Smooth muscle cell (in vitro differentiated cells): ENCODE data around the gene SSH2. TPM values are rescaled to one million over a fixed set of nuclear protein-coding genes. Genes with fewer than 3 reads are reported as not detected.
A peak's percentile ranks its signal among the peaks of the same experiment; 100 is the strongest.
"Not testable (repeated sequence)": the region's sequence is repeated elsewhere in the genome, so short reads cannot be mapped to it uniquely, and the experiment has no call there.

Experiments
- DNase-seq: peaks from one replicate; lab custom pipeline; 2025; ENCODE audit not compliant: unreplicated experiment; lab: John Stamatoyannopoulos, UW
- H2AFZ ChIP-seq: fragments of 200-600 bp; sonication (generic); 2 replicates; pipeline ENCODE4 v1.6.0; 2016; ENCODE audit warnings: antibody characterized with exemption, low read depth, mild to moderate bottlenecking
- H3F3A ChIP-seq: fragments of 200-600 bp; sonication (generic); 2 replicates; pipeline ENCODE4 v1.6.0; 2017; ENCODE audit warnings: antibody characterized with exemption, low read depth
- H3K27ac ChIP-seq: fragments of 200-600 bp; sonication (generic); 2 replicates; pipeline ENCODE4 v1.5.1; 2016; ENCODE audit warnings: low read depth, mild to moderate bottlenecking
- H3K27me3 ChIP-seq: fragments of 200-600 bp; sonication (generic); 2 replicates; pipeline ENCODE4 v1.6.1; 2016; ENCODE audit warnings: low read depth, mild to moderate bottlenecking
- H3K36me3 ChIP-seq: fragments of 200-600 bp; sonication (generic); 2 replicates; pipeline ENCODE4 v1.5.1; 2016; ENCODE audit warnings: low read depth
- H3K4me1 ChIP-seq: fragments of 200-600 bp; sonication (generic); 2 replicates; pipeline ENCODE4 v1.5.1; 2016; ENCODE audit warnings: low read depth
- H3K4me2 ChIP-seq: fragments of 200-600 bp; sonication (generic); 2 replicates; pipeline ENCODE4 v1.6.0; 2016; ENCODE audit warnings: mild to moderate bottlenecking
- H3K4me3 ChIP-seq: fragments of 200-600 bp; sonication (generic); 2 replicates; pipeline ENCODE4 v1.5.1; 2016; ENCODE audit warnings: mild to moderate bottlenecking
- H3K79me2 ChIP-seq: fragments of 200-600 bp; sonication (generic); 2 replicates; pipeline ENCODE4 v1.6.0; 2016; ENCODE audit warnings: low read depth, mild to moderate bottlenecking
- H3K9ac ChIP-seq: fragments of 200-600 bp; sonication (generic); 2 replicates; pipeline ENCODE4 v1.6.0; 2016; ENCODE audit warnings: low read depth
- H3K9me3 ChIP-seq: fragments of 200-600 bp; sonication (generic); replicated peaks from 2 replicates; pipeline ENCODE4 v1.5.1; 2016; ENCODE audit warnings: low read depth
- H4K20me1 ChIP-seq: fragments of 200-600 bp; sonication (generic); 2 replicates; pipeline ENCODE4 v1.6.0; 2016; ENCODE audit warnings: low read depth
- CTCF ChIP-seq: fragments of 200-600 bp; sonication (generic); IDR thresholded peaks from 2 replicates; pipeline ENCODE4 v1.5.1; 2017; ENCODE audit warnings: borderline replicate concordance, mild to moderate bottlenecking, antibody characterized with exemption; ENCODE audit not compliant: insufficient read depth, poor library complexity, severe bottlenecking
- WGBS: methylation state at CpG from one replicate; pipeline ENCODE4 v1.1.7; 2016; ENCODE audit warnings: low lambda C conversion rate; 5-methylcytosine and 5-hydroxymethylcytosine counted together
- polyA plus RNA-seq: library from polyadenylated mRNA; unstranded; fragments of >200 nt; fragmentation: Nextera tagmentation; extraction: Ambion mirVana; gene quantifications from 2 replicates; pipeline ENCODE4 v1.2.1, GENCODE V29; 2016
- total RNA-seq: library from RNA; depleted of rRNA; stranded (reverse); fragments of >200 nt; gene quantifications from 2 replicates; pipeline ENCODE4 v1.2.3, GENCODE V29; 2014

The SSH2 gene
- total and polyA plus RNA-seq, 2 experiments from 2014 or later, result 9.7 to 10.4 TPM

DNA sequence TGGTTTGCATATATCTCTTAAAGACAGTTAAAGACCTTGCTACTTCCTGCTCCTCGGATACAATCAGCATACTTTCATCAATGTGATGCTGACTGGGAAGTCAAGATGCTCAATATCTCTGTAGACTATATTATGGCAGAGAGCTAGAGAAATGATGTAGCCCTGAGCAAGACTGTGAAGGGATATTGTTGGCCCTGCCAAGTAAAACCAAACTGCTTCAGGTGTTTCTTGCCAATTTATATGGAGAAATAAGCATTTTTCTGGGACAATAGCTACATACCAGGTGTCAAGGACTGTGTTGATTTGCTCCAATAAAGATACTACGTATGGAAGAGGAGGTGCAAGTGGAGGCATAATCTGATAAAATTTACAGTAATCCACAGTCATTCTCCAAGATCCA lies 6.7 kb upstream of the SSH2 start:
- Histone ChIP-seq H3K27me3 (no peaks in the 10 kb centered on the region), H3F3A (no peaks in the 10 kb centered on the region), H3K9ac (no peak overlapping the region), H2AFZ (no peak overlapping the region), H3K4me2 (no peak overlapping the region), H3K79me2 (no peaks in the 10 kb centered on the region), H3K4me3 (no peak overlapping the region), H3K9me3 (no peaks in the 10 kb centered on the region), H3K4me1 (no peaks in the 10 kb centered on the region), H3K27ac (no peak overlapping the region), H4K20me1 (no peaks in the 10 kb centered on the region), H3K36me3 (no peaks in the 10 kb centered on the region)
- no peak for DNase-seq
- 87% methylated on average over 2 of the region's 2 CpGs for WGBS
- TF ChIP-seq CTCF, result no peak

- not testable (repeated sequence) for H3K27ac ChIP-seq, H3K9ac ChIP-seq, H3F3A ChIP-seq, H3K4me3 ChIP-seq, H3K9me3 ChIP-seq, H3K36me3 ChIP-seq, H3K4me2 ChIP-seq, H3K27me3 ChIP-seq, H3K4me1 ChIP-seq, H2AFZ ChIP-seq, H4K20me1 ChIP-seq, DNase-seq, H3K79me2 ChIP-seq
- 86% methylated on average over 3 of the region's 3 CpGs for WGBS
Observed at GRCh38 chr17:29935909-29936308, 5.9 kb upstream of the SSH2 start.

GRCh38 chr17:29933379-29933778 lies 3.4 kb upstream of the SSH2 start:
- Histone ChIP-seq H3K9ac (no peak overlapping the region), H3K79me2 (peaks cover 12% of the 10 kb centered on the region), H3K9me3 (no peaks in the 10 kb centered on the region), H2AFZ (no peak overlapping the region), H3K4me1 (peaks cover 15% of the 10 kb centered on the region), H4K20me1 (no peaks in the 10 kb centered on the region), H3K4me3 (no peak overlapping the region), H3F3A (no peaks in the 10 kb centered on the region), H3K4me2 (no peak overlapping the region), H3K27me3 (no peaks in the 10 kb centered on the region), H3K27ac (no peak overlapping the region), H3K36me3 (no peaks in the 10 kb centered on the region)
- no peak for DNase-seq
- WGBS, result 35% methylated on average over 2 of the region's 2 CpGs
- no peak for TF ChIP-seq CTCF

DNA sequence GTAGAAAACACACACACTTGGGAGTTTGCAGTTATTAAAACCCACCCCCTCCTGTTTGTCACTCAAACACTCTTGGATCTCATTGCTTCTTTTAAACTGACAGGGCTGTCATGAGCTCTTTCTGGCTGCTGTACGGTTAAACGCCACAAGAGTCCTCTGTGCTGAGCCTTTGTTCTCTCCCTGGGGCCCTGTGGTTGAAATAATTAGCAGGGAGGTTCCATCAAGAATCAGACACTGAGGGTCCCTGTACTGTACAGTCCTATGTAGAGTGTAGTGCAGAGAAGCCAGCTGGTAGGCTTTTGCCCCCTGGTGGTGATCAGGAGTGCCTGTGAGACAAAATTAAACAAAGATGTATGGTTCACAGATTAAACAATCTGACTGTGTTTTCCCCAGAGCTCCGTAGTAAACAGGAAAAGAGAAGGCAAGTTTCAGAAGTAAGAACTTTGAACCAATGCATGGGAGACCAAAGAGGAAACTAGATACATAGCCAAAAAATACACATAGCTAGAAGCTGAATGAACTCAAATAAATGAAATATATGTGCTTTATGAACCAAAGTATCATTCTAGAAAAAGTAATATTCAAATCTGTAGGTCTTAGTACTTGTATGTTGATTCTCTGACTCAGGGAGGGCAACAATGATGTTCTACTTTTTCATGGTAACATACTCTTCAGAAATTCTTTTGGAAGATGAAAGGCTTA lies 1.4 kb upstream of the SSH2 start:
- peak overlapping the region; percentile 91 for H3K4me2 ChIP-seq
- H3K36me3 ChIP-seq, result no peaks in the 10 kb centered on the region
- H3K9me3 ChIP-seq, result no peaks in the 10 kb centered on the region
- peak; percentile 91 for TF ChIP-seq CTCF
- no peak for DNase-seq
- peaks cover 30% of the 10 kb centered on the region for H3K79me2 ChIP-seq
- WGBS, result 0% methylated on average over 3 of the region's 3 CpGs
- no peaks in the 10 kb centered on the region for H3F3A ChIP-seq
- peak overlapping the region; percentile 93 for H2AFZ ChIP-seq
- no peak overlapping the region for H3K9ac ChIP-seq
- peak overlapping the region; percentile 85 for H3K4me3 ChIP-seq
- H3K27me3 ChIP-seq, result no peaks in the 10 kb centered on the region
- no peak overlapping the region for H3K27ac ChIP-seq
- H3K4me1 ChIP-seq, result peaks cover 20% of the 10 kb centered on the region
- H4K20me1 ChIP-seq, result no peaks in the 10 kb centered on the region
